PC-9 (cell line): ENCODE data around the gene IL36G. TPM values are rescaled to one million over a fixed set of nuclear protein-coding genes. Genes with fewer than 3 reads are reported as not detected.

Source experiments
- BruUV-seq: library from RNA; stranded (reverse); fragments of 400-500 nt; replicated peaks from 2 replicates; lab custom pipeline; 2021; lab: Mats Ljungman, UMichigan
- CTCF ChIA-PET: fragments of 300-600 bp; sonication (Branson Sonifier 250); formaldehyde crosslinking; loops from one replicate; lab custom pipeline; 2022; ENCODE audit warnings: antibody characterized with exemption; lab: Charles Lee
- POLR2A ChIA-PET: fragments of 300-600 bp; sonication (Branson Sonifier 250); formaldehyde crosslinking; loops from one replicate; lab custom pipeline; 2022; ENCODE audit warnings: antibody characterized with exemption; ENCODE audit not compliant: unreplicated experiment; lab: Charles Lee
- DNase-seq, 2 experiments: peaks; one replicate each; pipeline versions ENCODE4 v3.0.0 to v3.0.0-alpha.2; 2015 to 2022; ENCODE audit warnings: mixed read lengths in 1 of 2
- H2AFZ ChIP-seq: fragments of 200-600 bp; sonication (generic); 2 replicates; pipeline ENCODE4 v1.8.1; 2017; ENCODE audit warnings: antibody characterized with exemption
- H3F3A ChIP-seq: fragments of 200-600 bp; sonication (generic); 2 replicates; pipeline ENCODE4 v1.8.1; 2017; ENCODE audit warnings: antibody characterized with exemption, mild to moderate bottlenecking, low read depth; ENCODE audit not compliant: insufficient read depth
- H3K27ac ChIP-seq: fragments of 200-600 bp; sonication (generic); 2 replicates; pipeline ENCODE4 v1.6.1; 2016; ENCODE audit warnings: mixed run types
- H3K27me3 ChIP-seq: fragments of 200-600 bp; sonication (generic); 2 replicates; pipeline ENCODE4 v1.6.1; 2016; ENCODE audit warnings: low read depth, mixed run types; ENCODE audit not compliant: insufficient read depth
- H3K36me3 ChIP-seq: fragments of 200-600 bp; sonication (generic); 2 replicates; pipeline ENCODE4 v1.6.1; 2016; ENCODE audit warnings: low read depth, mixed run types
- H3K4me1 ChIP-seq: fragments of 200-600 bp; sonication (generic); replicated peaks from 2 replicates; pipeline ENCODE4 v1.6.1; 2016; ENCODE audit warnings: mixed run types; ENCODE audit not compliant: insufficient read depth
- H3K4me2 ChIP-seq: fragments of 200-600 bp; sonication (generic); 2 replicates; pipeline ENCODE4 v1.6.1; 2017; ENCODE audit warnings: mixed run types
- H3K4me3 ChIP-seq: fragments of 200-600 bp; sonication (generic); 2 replicates; pipeline ENCODE4 v1.6.1; 2016; ENCODE audit warnings: mixed run types
- H3K79me2 ChIP-seq: fragments of 200-600 bp; sonication (generic); 2 replicates; pipeline ENCODE4 v1.6.1; 2017; ENCODE audit warnings: low read depth, mixed run types
- H3K9me2 ChIP-seq: fragments of 200-600 bp; sonication (generic); 2 replicates; pipeline ENCODE4 v1.8.1; 2017; ENCODE audit warnings: mild to moderate bottlenecking; ENCODE audit not compliant: insufficient read depth
- H3K9me3 ChIP-seq: fragments of 200-600 bp; sonication (generic); 2 replicates; pipeline ENCODE4 v1.8.1; 2016; ENCODE audit warnings: low read depth; ENCODE audit not compliant: insufficient read depth
- H4K20me1 ChIP-seq: fragments of 200-600 bp; sonication (generic); 2 replicates; pipeline ENCODE4 v1.8.1; 2017; ENCODE audit not compliant: insufficient read depth
- EZH2 ChIP-seq: fragments of 200-600 bp; sonication (generic); IDR thresholded peaks from 2 replicates; pipeline ENCODE4 v1.8.0; 2017; ENCODE audit warnings: antibody characterized with exemption, low read depth
- intact Hi-C: fragments of 100-400 bp; cut with micrococcal nuclease; formaldehyde crosslinking; loops from one replicate; pipeline ENCODE4 v1.10.0; 2022; ENCODE audit not compliant: unreplicated experiment
- total RNA-seq: library from RNA; stranded (reverse); gene quantifications from 2 replicates; pipeline ENCODE4 v1.2.3, GENCODE V29; 2021
- TF ChIP-seq, protein P1 (sequence below): fragments of 200-600 bp; sonication (generic); conservative IDR thresholded peaks from 2 replicates; pipeline ENCODE4 v1.6.1; 2017; ENCODE audit warnings: mixed run types, antibody characterized with exemption, mild to moderate bottlenecking, moderate library complexity

Gene IL36G
- total RNA-seq, 1 experiment from 2014 or later: not detected

- H3K9me2 ChIP-seq: no peaks in the 10 kb centered on the region; the same call in 1 of the 2 replicates
- H3K4me3 ChIP-seq: no peak overlapping the region
- no peaks in the 10 kb centered on the region for H3K36me3 ChIP-seq
- TF ChIP-seq EZH2: no peak
- TF ChIP-seq, protein P1, sequence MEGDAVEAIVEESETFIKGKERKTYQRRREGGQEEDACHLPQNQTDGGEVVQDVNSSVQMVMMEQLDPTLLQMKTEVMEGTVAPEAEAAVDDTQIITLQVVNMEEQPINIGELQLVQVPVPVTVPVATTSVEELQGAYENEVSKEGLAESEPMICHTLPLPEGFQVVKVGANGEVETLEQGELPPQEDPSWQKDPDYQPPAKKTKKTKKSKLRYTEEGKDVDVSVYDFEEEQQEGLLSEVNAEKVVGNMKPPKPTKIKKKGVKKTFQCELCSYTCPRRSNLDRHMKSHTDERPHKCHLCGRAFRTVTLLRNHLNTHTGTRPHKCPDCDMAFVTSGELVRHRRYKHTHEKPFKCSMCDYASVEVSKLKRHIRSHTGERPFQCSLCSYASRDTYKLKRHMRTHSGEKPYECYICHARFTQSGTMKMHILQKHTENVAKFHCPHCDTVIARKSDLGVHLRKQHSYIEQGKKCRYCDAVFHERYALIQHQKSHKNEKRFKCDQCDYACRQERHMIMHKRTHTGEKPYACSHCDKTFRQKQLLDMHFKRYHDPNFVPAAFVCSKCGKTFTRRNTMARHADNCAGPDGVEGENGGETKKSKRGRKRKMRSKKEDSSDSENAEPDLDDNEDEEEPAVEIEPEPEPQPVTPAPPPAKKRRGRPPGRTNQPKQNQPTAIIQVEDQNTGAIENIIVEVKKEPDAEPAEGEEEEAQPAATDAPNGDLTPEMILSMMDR: no peak
- no peaks in the 10 kb centered on the region for H3K79me2 ChIP-seq
- no peak for DNase-seq
- H3K9me3 ChIP-seq: peaks cover 21% of the 10 kb centered on the region
- no peak overlapping the region for H3K27ac ChIP-seq
- no peaks in the 10 kb centered on the region for H4K20me1 ChIP-seq
- CTCF ChIA-PET: no interaction called here
- H3K27me3 ChIP-seq: no peaks in the 10 kb centered on the region
- no peak overlapping the region for H2AFZ ChIP-seq
- intact Hi-C loops: no loop called here
- no peak overlapping the region for H3K4me2 ChIP-seq
- H3F3A ChIP-seq: no peaks in the 10 kb centered on the region
- no TSS peak for BruUV-seq
- no peaks in the 10 kb centered on the region for H3K4me1 ChIP-seq
- POLR2A ChIA-PET: no interaction called here
Observed at GRCh38 chr2:112994648-112995047, 16.8 kb downstream of the IL36G start.

- H3K79me2 ChIP-seq: no peaks in the 10 kb centered on the region
- no peak overlapping the region for H3K27ac ChIP-seq
- H3K4me1 ChIP-seq: no peaks in the 10 kb centered on the region
- CTCF ChIA-PET: no interaction called here
- BruUV-seq: no TSS peak
- no peak overlapping the region for H3K4me2 ChIP-seq
- TF ChIP-seq, protein P1: no peak
- TF ChIP-seq EZH2: no peak
- no peaks in the 10 kb centered on the region for H4K20me1 ChIP-seq
- H3K4me3 ChIP-seq: no peak overlapping the region
- H2AFZ ChIP-seq: no peak overlapping the region
- H3K9me3 ChIP-seq: peaks cover 29% of the 10 kb centered on the region
- intact Hi-C loops: no loop called here
- H3K36me3 ChIP-seq: no peaks in the 10 kb centered on the region
- POLR2A ChIA-PET: no interaction called here
- H3K9me2 ChIP-seq: no peaks in the 10 kb centered on the region; the same call in 1 of the 2 replicates
- H3K27me3 ChIP-seq: no peaks in the 10 kb centered on the region
- no peak for DNase-seq
- no peaks in the 10 kb centered on the region for H3F3A ChIP-seq
Observed at GRCh38 chr2:112995346-112995920, 17.6 kb downstream of the IL36G start.

DNA sequence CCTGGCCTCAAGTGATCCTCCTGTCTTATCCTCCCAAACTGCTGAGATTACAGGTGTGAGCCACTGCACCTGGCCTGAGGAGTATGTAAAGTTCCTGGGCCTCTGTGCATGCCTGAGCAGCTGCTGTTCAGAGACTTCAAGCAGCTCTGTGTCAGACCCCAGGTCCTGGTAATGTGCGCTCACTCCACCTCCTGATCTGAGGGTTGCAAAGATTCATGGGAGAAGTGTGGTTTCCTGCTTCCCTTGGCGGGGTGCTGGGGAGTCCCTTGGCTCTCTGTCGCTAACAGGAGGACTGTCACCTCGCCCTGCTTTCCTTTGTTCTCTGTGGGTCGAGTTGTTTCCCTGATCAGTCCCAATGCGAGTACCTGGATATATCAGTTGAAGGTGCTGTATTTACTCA lies 18.8 kb downstream of the IL36G start:
- H3K36me3 ChIP-seq: no peaks in the 10 kb centered on the region
- TF ChIP-seq, protein P1: no peak
- TF ChIP-seq EZH2: no peak
- peaks cover 31% of the 10 kb centered on the region for H3K9me3 ChIP-seq
- no peaks in the 10 kb centered on the region for H3K4me1 ChIP-seq
- ChIA-PET POLR2A (no interaction called here), CTCF (no interaction called here)
- no TSS peak for BruUV-seq
- H2AFZ ChIP-seq: no peak overlapping the region
- no peaks in the 10 kb centered on the region; the same call in 1 of the 2 replicates for H3K9me2 ChIP-seq
- H3K79me2 ChIP-seq: no peaks in the 10 kb centered on the region
- H3K4me2 ChIP-seq: no peak overlapping the region
- H3F3A ChIP-seq: no peaks in the 10 kb centered on the region
- H3K4me3 ChIP-seq: no peak overlapping the region
- intact Hi-C loops: no loop called here
- DNase-seq: no peak
- H3K27ac ChIP-seq: no peak overlapping the region
- H3K27me3 ChIP-seq: no peaks in the 10 kb centered on the region
- H4K20me1 ChIP-seq: no peaks in the 10 kb centered on the region
